ENCODE measurements around the gene FKBP2. TPM values are rescaled to one million over a fixed set of nuclear protein-coding genes. Genes with fewer than 3 reads are reported as not detected.

FKBP2 gene
- total RNA-seq, 1 donor: 34.3 TPM

- H3K4me3 ChIP-seq (ENCODE audit: low read depth, low read length): no peak overlapping the region
- no peak for TF ChIP-seq CTCF (IDR thresholded peaks at IDR 0.05; ENCODE audit: insufficient read depth, low read length)
- DNase-seq (ENCODE audit: low read depth): no peak
These were observed 8.0 kb upstream of the FKBP2 start for GRCh38 chr11:64232967-64233315.

GRCh38 chr11:64233913-64234586, 6.8 kb upstream of the FKBP2 start, which contains the start of gene VEGFB:
VEGFB (plus strand) TSS chr11:64234584; CDS start chr11:64234834, 250 bp downstream.
- DNase-seq (ENCODE audit: low read depth): peak; percentile 27
- TF ChIP-seq CTCF (IDR thresholded peaks at IDR 0.05; ENCODE audit: insufficient read depth, low read length): no peak

GRCh38 chr11:64234647-64235379, 6.1 kb upstream of the FKBP2 start:
- no peak for TF ChIP-seq CTCF (IDR thresholded peaks at IDR 0.05; ENCODE audit: insufficient read depth, low read length)
- DNase-seq (ENCODE audit: low read depth): no peak
- H3K4me3 ChIP-seq (ENCODE audit: low read depth, low read length): peak overlapping the region; percentile 80

More at GRCh38 chr11:64233913-64234586, 6.8 kb upstream of the FKBP2 start, which contains the start of gene VEGFB:
- peak within 1 kb of the TSS; percentile 80 for H3K4me3 ChIP-seq (ENCODE audit: low read depth, low read length)

DNA sequence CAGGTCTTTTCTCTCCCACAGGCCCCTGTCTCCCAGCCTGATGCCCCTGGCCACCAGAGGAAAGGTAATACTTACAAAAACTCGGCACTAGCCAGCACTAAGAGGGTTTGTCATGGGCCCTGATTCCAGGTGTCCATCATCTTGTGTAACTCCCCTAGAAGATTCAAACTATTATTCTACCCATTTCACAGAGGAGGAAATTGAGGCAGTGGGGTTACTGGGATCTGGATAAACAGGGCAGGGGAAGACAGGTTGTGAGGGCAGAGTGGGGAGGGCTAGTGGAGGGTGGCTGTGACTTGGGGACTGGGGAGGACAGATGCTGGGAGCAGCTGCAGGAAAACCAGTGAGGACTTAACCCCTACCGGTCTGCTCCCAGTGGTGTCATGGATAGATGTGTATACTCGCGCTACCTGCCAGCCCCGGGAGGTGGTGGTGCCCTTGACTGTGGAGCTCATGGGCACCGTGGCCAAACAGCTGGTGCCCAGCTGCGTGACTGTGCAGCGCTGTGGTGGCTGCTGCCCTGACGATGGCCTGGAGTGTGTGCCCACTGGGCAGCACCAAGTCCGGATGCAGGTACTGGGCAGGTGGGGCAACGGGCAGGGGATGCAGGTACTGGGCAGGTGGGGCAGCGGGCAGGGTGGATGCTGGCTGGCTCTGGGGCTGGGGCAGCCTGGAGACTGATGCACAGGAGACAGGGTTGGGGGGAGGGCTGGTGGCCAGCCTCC, 5.3 kb upstream of the FKBP2 start:
- no peak for TF ChIP-seq CTCF (IDR thresholded peaks at IDR 0.05; ENCODE audit: insufficient read depth, low read length)
- no peak for DNase-seq (ENCODE audit: low read depth)
- H3K4me3 ChIP-seq (ENCODE audit: low read depth, low read length): peak overlapping the region; percentile 80

DNA sequence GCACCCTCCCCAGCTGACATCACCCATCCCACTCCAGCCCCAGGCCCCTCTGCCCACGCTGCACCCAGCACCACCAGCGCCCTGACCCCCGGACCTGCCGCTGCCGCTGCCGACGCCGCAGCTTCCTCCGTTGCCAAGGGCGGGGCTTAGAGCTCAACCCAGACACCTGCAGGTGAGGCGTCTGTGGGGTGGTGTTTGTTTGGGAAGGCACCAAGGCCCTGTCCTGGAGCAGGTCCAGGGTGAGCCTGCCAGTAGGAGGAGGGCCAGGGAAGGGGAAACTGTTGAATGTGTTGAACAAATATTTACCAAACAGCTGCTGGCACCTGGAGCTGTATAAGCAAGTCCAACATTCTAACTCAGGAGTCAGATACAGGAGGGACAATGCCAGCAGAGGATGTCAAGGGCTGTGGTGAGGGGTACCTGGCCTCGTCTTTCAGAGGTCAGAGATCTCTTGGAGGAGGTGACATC, 3.4 kb upstream of the FKBP2 start:
- DNase-seq (ENCODE audit: low read depth): no peak
- no peak for TF ChIP-seq CTCF (IDR thresholded peaks at IDR 0.05; ENCODE audit: insufficient read depth, low read length)
- no peak overlapping the region for H3K4me3 ChIP-seq (ENCODE audit: low read depth, low read length)

DNA sequence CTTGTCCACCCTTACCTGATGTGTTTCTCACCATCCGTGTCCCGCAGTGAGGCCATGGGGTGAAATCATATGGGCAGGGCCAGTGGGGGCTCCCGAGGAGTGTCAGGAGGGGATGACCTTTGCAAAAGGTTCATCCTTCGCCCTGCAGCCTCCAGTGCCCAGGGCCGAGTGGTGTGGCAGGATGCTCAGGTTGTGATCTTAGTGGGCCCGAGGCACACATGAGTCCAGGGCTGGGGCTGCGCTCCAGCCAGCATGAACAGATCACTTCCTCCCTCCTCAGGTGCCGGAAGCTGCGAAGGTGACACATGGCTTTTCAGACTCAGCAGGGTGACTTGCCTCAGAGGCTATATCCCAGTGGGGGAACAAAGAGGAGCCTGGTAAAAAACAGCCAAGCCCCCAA, 2.8 kb upstream of the FKBP2 start:
- H3K4me3 ChIP-seq (ENCODE audit: low read depth, low read length): no peak overlapping the region
- TF ChIP-seq CTCF (IDR thresholded peaks at IDR 0.05; ENCODE audit: insufficient read depth, low read length): no peak
- no peak for DNase-seq (ENCODE audit: low read depth)
